K562 (cell line): ENCODE data around the gene ADCY9. TPM values are rescaled to one million over a fixed set of nuclear protein-coding genes. Genes with fewer than 3 reads are reported as not detected.
A peak's percentile ranks its signal among the peaks of the same experiment; 100 is the strongest.

Experiments used
- ATAC-seq: fragments of 200-7000 bp; cut with Tn5 transposase; 3 replicates; pipeline ENCODE4 v1.9.1; 2020; ENCODE audit warnings: moderate library complexity
- BruUV-seq: library from RNA; stranded (reverse); fragments of 400-500 nt; replicated peaks from 2 replicates; lab custom pipeline; 2021; lab: Mats Ljungman, UMichigan
- CTCF ChIA-PET: fragments of 300-600 bp; formaldehyde crosslinking; extraction: SDS; loops from one replicate; lab custom pipeline; 2021; ENCODE audit warnings: low intra/inter-chr PET ratio; lab: Yijun Ruan, JAX
- POLR2A ChIA-PET: fragments of 300-600, 350-650 bp; sonication (Branson Sonifier 250); formaldehyde crosslinking; extraction: SDS; loops from one replicate; lab custom pipeline; 2021; ENCODE audit warnings: antibody characterized with exemption, inconsistent platforms; lab: Yijun Ruan, JAX
- DNase-seq, 4 experiments: peaks; one replicate each; pipeline versions ENCODE4 v3.0.0 to v3.0.0-alpha.2; 2011 to 2018; ENCODE audit warnings: low spot score in 3 of 4, mixed read lengths in 3 of 4; ENCODE audit errors: extremely low read depth in 1 of 4
- FAIRE-seq: peaks from 2 replicates; lab custom pipeline; 2011; peaks lifted over from hg19 to GRCh38; lab: Jason Lieb, UNC
- H2AFZ ChIP-seq: 2 replicates; pipeline ENCODE4 v1.6.0; 2011; ENCODE audit warnings: low read depth, low read length, control low read depth, inconsistent platforms
- H3K27ac ChIP-seq: fragments of 200-600 bp; 3 replicates; pipeline ENCODE4 v1.8.0; 2011; ENCODE audit warnings: low read depth, mild to moderate bottlenecking, control low read depth, inconsistent platforms, low read length, moderate library complexity, mixed read lengths; ENCODE audit errors: extremely low read depth
- H3K27me3 ChIP-seq, 2 experiments: fragments of 300-600 bp in 1 of 2; 2 replicates in 1 of 2; 3 replicates in 1 of 2; pipeline versions ENCODE4 v1.6.0 to v1.8.0; 2011; ENCODE audit warnings: inconsistent platforms in 2 of 2, low read length in 2 of 2, mild to moderate bottlenecking in 1 of 2, mixed read lengths in 1 of 2, moderate library complexity in 1 of 2; ENCODE audit not compliant: control insufficient read depth in 2 of 2, insufficient read depth in 2 of 2
- H3K36me3 ChIP-seq: fragments of 300-600 bp; 3 replicates; pipeline ENCODE4 v1.8.0; 2011; ENCODE audit warnings: mild to moderate bottlenecking, low read length, inconsistent platforms; ENCODE audit not compliant: control insufficient read depth, insufficient read depth
- H3K4me1 ChIP-seq, 2 experiments: fragments of 200-600 bp in 1 of 2; replicated peaks in 1 of 2; 2 replicates in 1 of 2; 3 replicates in 1 of 2; pipeline versions ENCODE4 v1.5.1 to v1.8.0; 2011; ENCODE audit warnings: inconsistent platforms in 2 of 2, low read length in 2 of 2, mild to moderate bottlenecking in 1 of 2, mixed read lengths in 1 of 2, moderate library complexity in 1 of 2; ENCODE audit not compliant: control insufficient read depth in 2 of 2, insufficient read depth in 2 of 2
- H3K4me2 ChIP-seq: 2 replicates; pipeline ENCODE4 v1.6.1; 2011; ENCODE audit warnings: low read length, control low read depth, inconsistent platforms, mixed read lengths; ENCODE audit not compliant: insufficient read depth
- H3K4me3 ChIP-seq: fragments of 200-600 bp; sonication (generic), shearing (Covaris generic); 2 replicates; pipeline ENCODE4 v1.5.1; 2016; ENCODE audit warnings: control low read depth, inconsistent platforms
- H3K79me2 ChIP-seq: fragments of 200-600 bp; 3 replicates; pipeline ENCODE4 v1.8.0; 2011; ENCODE audit warnings: low read length, inconsistent platforms; ENCODE audit not compliant: control insufficient read depth, insufficient read depth
- H3K9ac ChIP-seq, 2 experiments: 2 replicates each; pipeline versions ENCODE4 v1.6.0 to v1.6.1; 2011; ENCODE audit warnings: low read depth in 2 of 2, low read length in 2 of 2, control low read depth in 1 of 2, inconsistent platforms in 1 of 2, mild to moderate bottlenecking in 1 of 2, mixed read lengths in 1 of 2; ENCODE audit not compliant: insufficient read depth in 1 of 2
- H3K9me1 ChIP-seq: one replicate; pipeline ENCODE4 v1.6.0; 2011; ENCODE audit warnings: inconsistent platforms, mild to moderate bottlenecking, low read length, moderate library complexity; ENCODE audit not compliant: control insufficient read depth, insufficient read depth
- H3K9me3 ChIP-seq: replicated peaks from 2 replicates; pipeline ENCODE4 v1.5.1; 2011; ENCODE audit warnings: low read depth, low read length, inconsistent platforms; ENCODE audit not compliant: control insufficient read depth, insufficient read depth
- H4K20me1 ChIP-seq: replicated peaks from 2 replicates; pipeline ENCODE4 v1.6.1; 2011; ENCODE audit warnings: low read length, inconsistent platforms, mixed read lengths; ENCODE audit not compliant: control insufficient read depth, insufficient read depth
- ELK1 ChIP-seq: sonication (generic); formaldehyde crosslinking; IDR thresholded peaks from 2 replicates; pipeline ENCODE4 v1.8.1; 2022; ENCODE audit warnings: missing genetic modification reagents
- ZBTB11 ChIP-seq, 3 experiments: fragments of 200-800 bp in 1 of 3; fragments of 250-450 bp in 1 of 3; fragments of 450-650 bp in 1 of 3; sonication (Bioruptor Pico) in 1 of 3; sonication (Bioruptor generic) in 1 of 3; formaldehyde crosslinking in 1 of 3; IDR thresholded peaks; 2 replicates each; pipeline versions ENCODE4 v1.6.1 to v1.8.0; 2016 to 2022; ENCODE audit warnings: mild to moderate bottlenecking in 2 of 3, missing genetic modification characterization in 2 of 3, missing compliant biosample characterization in 1 of 3, moderate library complexity in 1 of 3
- WGBS: fragments of 100-300 bp; shearing (Covaris generic); methylation state at CpG from one replicate; pipeline ENCODE4 v1.1.6; 2016; ENCODE audit warnings: low coverage, mixed read lengths; ENCODE audit not compliant: insufficient coverage; ENCODE audit errors: missing lambda C conversion rate; 5-methylcytosine and 5-hydroxymethylcytosine counted together
- in situ Hi-C: fragments of 300-500 bp; cut with MboI; formaldehyde crosslinking; loops from 4 replicates; pipeline ENCODE4 v1.15.0; 2018; ENCODE audit warnings: inconsistent platforms, mixed read lengths
- intact Hi-C: fragments of 100-400 bp; cut with micrococcal nuclease; formaldehyde crosslinking; loops from 2 replicates; pipeline ENCODE4 v1.14.2; 2022
- polyA plus RNA-seq, 8 experiments: library from polyadenylated mRNA; depleted of rRNA in 4 of 8; stranded (reverse) in 5 of 8; unstranded in 3 of 8; fragments of >200 nt; fragmentation: Nextera tagmentation in 2 of 8; fragmentation: Illumina TruSeq in 1 of 8; extraction: Ambion mirVana in 2 of 8; extraction: Trizol in 1 of 8; gene quantifications; 2 replicates each; pipeline versions ENCODE4 v1.2.1 to v1.2.3, GENCODE V29; 2011 to 2014; ENCODE audit warnings: inconsistent platforms in 1 of 8, missing spikeins in 1 of 8
- total RNA-seq, 7 experiments: library from RNA; depleted of rRNA in 6 of 7; stranded (reverse); fragments of >200 nt in 6 of 7; fragmentation: Illumina TruSeq in 2 of 7; extraction: Trizol in 2 of 7; gene quantifications; 2 replicates each; pipeline versions ENCODE4 v1.2.1 to v1.2.3, GENCODE V29; 2011 to 2021; ENCODE audit warnings: low replicate concordance in 1 of 7

The ADCY9 gene
- total and polyA plus RNA-seq, 9 of the 15 experiments (the other 6 are each of a cell fraction or from before 2014, with no cell fraction given): 0.03 to 0.29 (median 0.17) TPM

GRCh38 chr16:4152267-4152666 lies 36.0 kb upstream of the ADCY9 start:
- intact Hi-C loops (no loop called here), in situ Hi-C loops (no loop called here)
- no peak for ATAC-seq
- peak in 1 of 3 experiments; percentile 39; a peak in 1 of 6 replicates for TF ChIP-seq ZBTB11 (CRISPR knock-in tag; IDR thresholded peaks at IDR 0.05)
- no peak for TF ChIP-seq ELK1
- WGBS: 6% methylated on average over 5 of the region's 5 CpGs
- no peak for DNase-seq
- Histone ChIP-seq H2AFZ (no peak overlapping the region), H3K36me3 (no peaks in the 10 kb centered on the region), H3K79me2 (no peaks in the 10 kb centered on the region), H3K4me3 (no peak overlapping the region), H4K20me1 (no peaks in the 10 kb centered on the region), H3K9me1 (no peaks in the 10 kb centered on the region), H3K4me1 (no peaks in the 10 kb centered on the region; a peak in 1 of 5 replicates), H3K27ac (no peak overlapping the region), H3K9ac (no peak overlapping the region), H3K9me3 (no peaks in the 10 kb centered on the region), H3K27me3 (peaks cover 12 to 30% of the 10 kb centered on the region in 2 experiments; a peak in 4 of 5 replicates), H3K4me2 (no peak overlapping the region)
- ChIA-PET POLR2A (no interaction called here), CTCF (no interaction called here)
- BruUV-seq: no TSS peak
- FAIRE-seq: no peak
